HCT116 (cell line): Measurements from ENCODE around the gene MTRFR.

Experiments
- CEBPB ChIP-seq: IDR thresholded peaks from 2 replicates; pipeline ENCODE4 v1.6.1; 2012; ENCODE audit warnings: low read depth
- ELF1 ChIP-seq: IDR thresholded peaks from 2 replicates; pipeline ENCODE4 v1.6.1; 2012; ENCODE audit warnings: low read depth, borderline replicate concordance
- EZH2phosphoT487 ChIP-seq: fragments of 200-600 bp; IDR thresholded peaks from 2 replicates; pipeline ENCODE4 v1.6.1; 2018; ENCODE audit warnings: antibody characterized with exemption, borderline replicate concordance
- POLR2A ChIP-seq: IDR thresholded peaks from 2 replicates; pipeline ENCODE4 v1.7.0; 2011; ENCODE audit warnings: borderline replicate concordance; ENCODE audit not compliant: insufficient read depth, insufficient read length; ENCODE audit errors: extremely low read depth
- TF ChIP-seq, protein P1 (sequence below), 3 experiments: fragments of 200-600 bp in 1 of 3; sonication (generic) in 1 of 3; IDR thresholded peaks in 2 of 3; conservative IDR thresholded peaks in 1 of 3; 2 replicates each; pipeline ENCODE4 v1.5.1; 2012 to 2017; ENCODE audit warnings: low read depth in 2 of 3, low read length in 2 of 3, antibody characterized with exemption in 1 of 3, borderline replicate concordance in 1 of 3, control low read depth in 1 of 3, mild to moderate bottlenecking in 1 of 3, mixed read lengths in 1 of 3, mixed run types in 1 of 3, moderate library complexity in 1 of 3; ENCODE audit not compliant: insufficient read depth in 1 of 3
- TF ChIP-seq, protein P2 (sequence below): IDR thresholded peaks from 2 replicates; pipeline ENCODE4 v1.6.1; 2012

DNA sequence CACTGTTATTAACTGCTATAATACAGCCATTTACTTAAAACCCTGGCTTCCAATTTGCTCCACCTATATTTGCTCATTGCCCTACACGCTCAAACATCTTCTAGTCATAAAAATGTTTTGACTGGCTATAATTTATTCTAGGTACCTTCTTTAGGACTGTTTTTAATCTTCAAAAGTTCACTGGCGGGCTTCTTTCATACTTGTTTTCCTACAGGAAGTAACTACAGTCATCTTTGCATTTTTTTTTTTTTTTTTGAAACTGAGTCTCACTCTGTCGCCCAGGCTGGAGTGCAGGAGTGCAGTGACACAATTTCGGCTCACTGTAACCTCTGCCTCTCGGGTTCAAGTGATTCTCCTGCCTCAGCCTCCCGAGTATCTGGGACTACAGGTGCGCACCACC, 32.8 kb upstream of the MTRFR start:
- TF ChIP-seq ELF1 = no peak
- TF ChIP-seq POLR2A = no peak
- TF ChIP-seq, protein P1, sequence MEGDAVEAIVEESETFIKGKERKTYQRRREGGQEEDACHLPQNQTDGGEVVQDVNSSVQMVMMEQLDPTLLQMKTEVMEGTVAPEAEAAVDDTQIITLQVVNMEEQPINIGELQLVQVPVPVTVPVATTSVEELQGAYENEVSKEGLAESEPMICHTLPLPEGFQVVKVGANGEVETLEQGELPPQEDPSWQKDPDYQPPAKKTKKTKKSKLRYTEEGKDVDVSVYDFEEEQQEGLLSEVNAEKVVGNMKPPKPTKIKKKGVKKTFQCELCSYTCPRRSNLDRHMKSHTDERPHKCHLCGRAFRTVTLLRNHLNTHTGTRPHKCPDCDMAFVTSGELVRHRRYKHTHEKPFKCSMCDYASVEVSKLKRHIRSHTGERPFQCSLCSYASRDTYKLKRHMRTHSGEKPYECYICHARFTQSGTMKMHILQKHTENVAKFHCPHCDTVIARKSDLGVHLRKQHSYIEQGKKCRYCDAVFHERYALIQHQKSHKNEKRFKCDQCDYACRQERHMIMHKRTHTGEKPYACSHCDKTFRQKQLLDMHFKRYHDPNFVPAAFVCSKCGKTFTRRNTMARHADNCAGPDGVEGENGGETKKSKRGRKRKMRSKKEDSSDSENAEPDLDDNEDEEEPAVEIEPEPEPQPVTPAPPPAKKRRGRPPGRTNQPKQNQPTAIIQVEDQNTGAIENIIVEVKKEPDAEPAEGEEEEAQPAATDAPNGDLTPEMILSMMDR (IDR thresholded peaks at IDR 0.05 in 2 of 3, conservative IDR thresholded peaks at IDR 0.05 in 1 of 3; ENCODE audit: borderline replicate concordance in 1 of 3, insufficient read depth in 1 of 3, low read depth in 2 of 3, low read length in 2 of 3) = no peak
- no peak for TF ChIP-seq EZH2phosphoT487
- TF ChIP-seq, protein P2, sequence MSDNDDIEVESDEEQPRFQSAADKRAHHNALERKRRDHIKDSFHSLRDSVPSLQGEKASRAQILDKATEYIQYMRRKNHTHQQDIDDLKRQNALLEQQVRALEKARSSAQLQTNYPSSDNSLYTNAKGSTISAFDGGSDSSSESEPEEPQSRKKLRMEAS = no peak
- no peak for TF ChIP-seq CEBPB
